ENCODE results near the gene SLC2A13. TPM values are rescaled to one million over a fixed set of nuclear protein-coding genes. Genes with fewer than 3 reads are reported as not detected.

Gene SLC2A13
- total RNA-seq, 2 donors from 2014 or later, result 10.3 to 12.9 TPM

DNA sequence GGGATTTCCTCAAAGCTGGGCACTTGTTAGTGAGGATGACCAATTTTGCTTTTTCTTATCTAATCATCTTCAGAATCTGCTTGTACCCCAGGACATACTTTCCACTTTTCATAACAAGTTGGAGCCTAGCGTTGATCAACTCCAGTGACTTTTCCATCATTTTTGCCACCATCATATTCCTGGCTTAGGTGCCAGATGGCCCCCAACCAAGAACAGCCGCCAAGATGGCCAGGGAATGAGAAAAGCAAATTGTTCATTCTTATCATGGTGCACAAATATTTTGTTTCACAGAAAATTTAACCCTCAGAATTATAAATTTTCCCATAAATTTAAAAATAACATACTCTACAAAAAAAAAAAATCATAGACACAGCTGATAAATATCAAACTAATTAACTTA, 37.5 kb downstream of the SLC2A13 start:
- Histone ChIP-seq H3K4me1 (ENCODE audit: control insufficient read depth, insufficient read depth, low read length) (no peaks in the 10 kb centered on the region), H3K27me3 (ENCODE audit: control insufficient read depth, insufficient read depth, low read length, poor library complexity, severe bottlenecking) (no peaks in the 10 kb centered on the region), H3K9ac (ENCODE audit: extremely low read depth, low read length, poor library complexity, severe bottlenecking) (no peak overlapping the region), H3K36me3 (ENCODE audit: control insufficient read depth, insufficient read depth, low read length) (no peaks in the 10 kb centered on the region), H3K9me3 (ENCODE audit: control insufficient read depth, low read length) (no peaks in the 10 kb centered on the region), H3K4me3 (ENCODE audit: low read length) (no peak overlapping the region), H3K27ac (ENCODE audit: low read depth, low read length) (no peak overlapping the region)
- Mint-ChIP-seq H3K4me1 (no peaks in the 10 kb centered on the region), H3K36me3 (ENCODE audit: low read depth) (no peaks in the 10 kb centered on the region), H3K27ac (no peak overlapping the region), H3K27me3 (ENCODE audit: insufficient read depth) (no peaks in the 10 kb centered on the region), H3K4me3 (no peak overlapping the region), H3K9me3 (no peaks in the 10 kb centered on the region)
- DNase-seq, result no peak
- TF ChIP-seq, protein P1, sequence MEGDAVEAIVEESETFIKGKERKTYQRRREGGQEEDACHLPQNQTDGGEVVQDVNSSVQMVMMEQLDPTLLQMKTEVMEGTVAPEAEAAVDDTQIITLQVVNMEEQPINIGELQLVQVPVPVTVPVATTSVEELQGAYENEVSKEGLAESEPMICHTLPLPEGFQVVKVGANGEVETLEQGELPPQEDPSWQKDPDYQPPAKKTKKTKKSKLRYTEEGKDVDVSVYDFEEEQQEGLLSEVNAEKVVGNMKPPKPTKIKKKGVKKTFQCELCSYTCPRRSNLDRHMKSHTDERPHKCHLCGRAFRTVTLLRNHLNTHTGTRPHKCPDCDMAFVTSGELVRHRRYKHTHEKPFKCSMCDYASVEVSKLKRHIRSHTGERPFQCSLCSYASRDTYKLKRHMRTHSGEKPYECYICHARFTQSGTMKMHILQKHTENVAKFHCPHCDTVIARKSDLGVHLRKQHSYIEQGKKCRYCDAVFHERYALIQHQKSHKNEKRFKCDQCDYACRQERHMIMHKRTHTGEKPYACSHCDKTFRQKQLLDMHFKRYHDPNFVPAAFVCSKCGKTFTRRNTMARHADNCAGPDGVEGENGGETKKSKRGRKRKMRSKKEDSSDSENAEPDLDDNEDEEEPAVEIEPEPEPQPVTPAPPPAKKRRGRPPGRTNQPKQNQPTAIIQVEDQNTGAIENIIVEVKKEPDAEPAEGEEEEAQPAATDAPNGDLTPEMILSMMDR (conservative IDR thresholded peaks at IDR 0.05), result no peak
- WGBS, 2 experiments (ENCODE audit: insufficient coverage in 1 of 2, insufficient read length in 1 of 2), result 93 to 100% methylated on average over 2 of the region's 2 CpGs

DNA sequence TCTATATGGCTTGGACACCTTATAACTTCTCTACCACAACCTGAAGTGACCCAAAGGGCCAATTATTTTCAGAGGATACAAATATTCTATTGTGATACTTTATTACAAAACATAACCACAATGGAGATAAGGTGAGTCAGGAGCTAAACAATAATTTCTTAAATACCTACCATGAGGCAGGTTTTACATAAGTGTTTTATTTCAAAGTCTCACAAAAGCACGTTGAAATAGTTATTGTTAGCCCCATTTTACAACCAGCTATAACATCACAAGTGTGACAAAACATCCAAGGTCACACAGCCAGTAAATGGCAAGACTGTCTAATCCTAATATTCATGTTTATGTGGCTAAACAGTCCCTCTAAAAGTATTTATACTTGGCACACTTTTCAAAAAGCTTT, 40.2 kb downstream of the SLC2A13 start:
- H3K9ac ChIP-seq (ENCODE audit: extremely low read depth, low read length, poor library complexity, severe bottlenecking), result no peak overlapping the region
- H3K4me3 ChIP-seq (ENCODE audit: low read length), result no peak overlapping the region
- H3K4me1 Mint-ChIP-seq, result no peaks in the 10 kb centered on the region
- H3K9me3 ChIP-seq (ENCODE audit: control insufficient read depth, low read length), result no peaks in the 10 kb centered on the region
- WGBS, 2 experiments (ENCODE audit: insufficient coverage in 1 of 2, insufficient read length in 1 of 2), result 81% methylated on average over 1 of the region's 1 CpG; no CpG with 5 or more reads in 1 of the 2 experiments
- H3K27ac ChIP-seq (ENCODE audit: low read depth, low read length), result no peak overlapping the region
- DNase-seq, result no peak
- no peaks in the 10 kb centered on the region for H3K9me3 Mint-ChIP-seq
- no peak overlapping the region for H3K27ac Mint-ChIP-seq
- TF ChIP-seq, protein P1 (conservative IDR thresholded peaks at IDR 0.05), result no peak
- no peak overlapping the region for H3K4me3 Mint-ChIP-seq
- H3K36me3 ChIP-seq (ENCODE audit: control insufficient read depth, insufficient read depth, low read length), result no peaks in the 10 kb centered on the region
- no peaks in the 10 kb centered on the region for H3K27me3 Mint-ChIP-seq (ENCODE audit: insufficient read depth)
- no peaks in the 10 kb centered on the region for H3K36me3 Mint-ChIP-seq (ENCODE audit: low read depth)
- H3K4me1 ChIP-seq (ENCODE audit: control insufficient read depth, insufficient read depth, low read length), result no peaks in the 10 kb centered on the region
- H3K27me3 ChIP-seq (ENCODE audit: control insufficient read depth, insufficient read depth, low read length, poor library complexity, severe bottlenecking), result no peaks in the 10 kb centered on the region

DNA sequence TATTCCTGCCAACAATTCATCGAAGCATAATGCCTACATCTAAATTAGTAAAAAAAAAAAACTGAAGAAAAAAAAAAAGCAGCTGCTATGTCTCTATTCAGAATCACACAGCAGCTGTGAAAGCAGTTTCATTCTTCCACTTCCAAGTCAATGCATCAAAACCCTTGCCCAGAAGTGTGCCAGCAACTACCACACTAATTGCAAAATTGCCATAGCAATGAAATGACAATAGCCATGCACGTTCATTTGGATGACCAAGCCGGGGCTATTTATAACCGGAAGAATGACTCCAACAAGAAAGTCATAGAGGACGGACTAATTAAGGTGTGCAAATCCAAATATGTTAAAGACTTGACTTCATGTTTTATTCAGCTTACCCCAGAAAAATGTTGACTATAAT, 42.5 kb downstream of the SLC2A13 start:
- Histone ChIP-seq H3K36me3 (ENCODE audit: control insufficient read depth, insufficient read depth, low read length) (no peaks in the 10 kb centered on the region), H3K4me1 (ENCODE audit: control insufficient read depth, insufficient read depth, low read length) (no peaks in the 10 kb centered on the region), H3K27ac (ENCODE audit: low read depth, low read length) (no peak overlapping the region), H3K27me3 (ENCODE audit: control insufficient read depth, insufficient read depth, low read length, poor library complexity, severe bottlenecking) (no peaks in the 10 kb centered on the region), H3K9me3 (ENCODE audit: control insufficient read depth, low read length) (no peaks in the 10 kb centered on the region), H3K9ac (ENCODE audit: extremely low read depth, low read length, poor library complexity, severe bottlenecking) (no peak overlapping the region), H3K4me3 (ENCODE audit: low read length) (no peak overlapping the region)
- Mint-ChIP-seq H3K4me1 (no peaks in the 10 kb centered on the region), H3K4me3 (no peak overlapping the region), H3K27ac (no peak overlapping the region), H3K9me3 (no peaks in the 10 kb centered on the region), H3K27me3 (ENCODE audit: insufficient read depth) (no peaks in the 10 kb centered on the region), H3K36me3 (ENCODE audit: low read depth) (no peaks in the 10 kb centered on the region)
- WGBS, 2 experiments (ENCODE audit: insufficient coverage in 1 of 2, insufficient read length in 1 of 2), result 86 to 88% methylated on average over 5 of the region's 5 CpGs
- TF ChIP-seq, protein P1 (conservative IDR thresholded peaks at IDR 0.05), result no peak
- no peak for DNase-seq
